ENCODE data around the gene GDPD3.

The GDPD3 gene

DNA sequence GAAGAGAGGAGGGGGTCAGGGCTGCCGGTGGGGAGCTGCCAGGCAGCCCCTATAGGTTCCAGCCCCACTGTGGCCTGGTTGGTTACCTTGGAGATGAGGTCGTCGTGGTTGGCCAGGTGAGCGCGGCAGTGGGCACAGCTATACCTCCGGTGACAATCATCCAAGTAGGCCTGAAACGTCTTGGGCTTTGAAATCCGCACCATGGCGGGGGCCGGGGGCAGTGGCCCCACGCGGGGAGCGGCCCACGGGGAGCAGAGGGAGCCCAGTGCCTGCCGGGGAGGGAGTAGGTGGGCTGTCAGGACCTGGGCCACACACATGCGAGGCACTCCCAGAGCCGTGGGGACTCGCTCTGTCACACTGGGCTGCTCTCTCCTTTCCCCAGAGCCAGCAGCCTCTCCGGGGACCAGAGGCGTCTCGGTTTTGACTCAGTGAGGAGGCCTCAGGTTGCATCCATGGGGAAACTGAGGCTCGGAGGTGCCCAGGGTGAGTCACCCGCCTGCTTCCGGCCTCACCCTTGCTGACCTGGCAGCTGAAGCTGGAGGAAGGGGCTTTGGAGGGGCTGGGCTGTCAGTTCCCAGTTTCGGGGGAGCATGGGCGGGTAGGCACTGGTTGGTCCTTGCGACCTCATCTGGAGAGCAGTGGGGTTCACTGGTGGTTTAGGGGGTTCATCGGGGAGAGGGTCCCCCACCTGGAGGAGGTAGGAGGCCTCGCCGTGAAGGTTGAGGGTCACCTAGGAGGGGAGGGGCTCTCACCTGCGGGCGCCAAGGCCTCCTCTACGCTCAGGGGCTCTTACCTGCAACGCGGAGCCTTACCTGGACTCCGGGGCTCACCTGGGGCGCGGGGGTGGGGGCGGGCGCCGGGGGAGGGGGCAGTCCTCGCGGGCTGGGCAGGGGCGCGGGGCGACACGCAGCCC lies 17.9 kb downstream of the GDPD3 start:
- no peak for DNase-seq (ENCODE audit: low spot score)

DNA sequence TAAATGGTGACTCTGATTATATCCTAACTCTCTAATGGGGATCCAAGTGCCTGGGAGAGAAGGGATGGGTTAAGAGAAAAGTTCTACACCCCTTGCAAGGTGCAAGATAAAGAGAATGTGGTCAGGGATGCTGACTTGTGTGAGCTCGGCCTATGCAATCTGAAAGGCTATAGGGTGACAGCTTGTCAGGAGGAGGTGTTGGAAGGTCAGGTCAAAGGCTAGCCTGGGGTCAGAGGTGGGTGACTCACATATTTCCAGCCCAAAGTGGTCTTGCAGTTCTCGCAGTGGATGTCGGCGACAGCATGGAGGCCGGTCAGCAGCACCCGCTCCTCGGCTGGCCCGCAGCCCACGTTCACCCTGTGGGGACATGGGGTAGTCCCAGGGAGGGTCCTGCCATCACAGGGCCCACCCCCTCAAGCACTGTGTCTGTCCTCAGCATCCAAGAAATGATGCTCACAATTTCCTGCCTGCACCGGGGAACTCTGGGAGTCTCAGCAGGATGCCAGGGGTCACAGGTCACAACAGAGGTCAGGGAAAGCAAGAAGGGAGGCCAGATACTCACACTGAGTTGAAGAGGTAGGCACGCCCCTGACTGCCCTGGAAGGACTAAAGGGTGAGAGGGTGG lies 18.7 kb downstream of the GDPD3 start:
- DNase-seq (ENCODE audit: low spot score), result no peak

DNA sequence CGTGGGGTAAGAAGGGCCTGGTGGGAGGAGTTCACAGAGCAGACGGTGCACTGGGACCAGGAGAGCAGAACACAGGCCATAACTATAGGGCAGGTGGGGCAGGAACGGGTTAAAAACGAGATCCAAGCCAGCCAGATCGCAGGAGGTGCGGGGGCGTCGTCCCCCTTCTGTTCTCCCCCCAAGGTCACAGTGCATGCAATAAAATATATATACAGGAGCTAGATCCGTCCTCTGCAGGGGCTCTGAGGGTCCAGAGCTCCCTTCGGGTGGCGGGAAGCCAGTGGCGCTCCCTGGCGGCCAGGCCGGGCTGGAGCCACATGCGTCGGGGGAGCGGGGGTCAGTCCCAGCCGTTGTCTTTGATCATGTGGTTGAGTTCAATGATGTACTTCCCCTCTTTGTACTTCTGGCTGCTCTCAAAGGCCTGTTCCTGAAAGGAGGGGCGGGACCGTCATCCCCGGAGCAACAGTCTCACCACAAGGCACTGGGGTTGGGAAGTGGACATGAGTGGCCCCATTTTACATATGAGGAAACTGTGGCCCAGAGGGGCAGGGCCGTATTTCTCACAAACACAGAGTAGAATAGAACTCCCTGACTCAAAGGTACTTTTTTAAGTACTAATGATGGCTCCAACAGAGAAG lies 20.8 kb downstream of the GDPD3 start:
- DNase-seq (ENCODE audit: low spot score), result peak; percentile 69

DNA sequence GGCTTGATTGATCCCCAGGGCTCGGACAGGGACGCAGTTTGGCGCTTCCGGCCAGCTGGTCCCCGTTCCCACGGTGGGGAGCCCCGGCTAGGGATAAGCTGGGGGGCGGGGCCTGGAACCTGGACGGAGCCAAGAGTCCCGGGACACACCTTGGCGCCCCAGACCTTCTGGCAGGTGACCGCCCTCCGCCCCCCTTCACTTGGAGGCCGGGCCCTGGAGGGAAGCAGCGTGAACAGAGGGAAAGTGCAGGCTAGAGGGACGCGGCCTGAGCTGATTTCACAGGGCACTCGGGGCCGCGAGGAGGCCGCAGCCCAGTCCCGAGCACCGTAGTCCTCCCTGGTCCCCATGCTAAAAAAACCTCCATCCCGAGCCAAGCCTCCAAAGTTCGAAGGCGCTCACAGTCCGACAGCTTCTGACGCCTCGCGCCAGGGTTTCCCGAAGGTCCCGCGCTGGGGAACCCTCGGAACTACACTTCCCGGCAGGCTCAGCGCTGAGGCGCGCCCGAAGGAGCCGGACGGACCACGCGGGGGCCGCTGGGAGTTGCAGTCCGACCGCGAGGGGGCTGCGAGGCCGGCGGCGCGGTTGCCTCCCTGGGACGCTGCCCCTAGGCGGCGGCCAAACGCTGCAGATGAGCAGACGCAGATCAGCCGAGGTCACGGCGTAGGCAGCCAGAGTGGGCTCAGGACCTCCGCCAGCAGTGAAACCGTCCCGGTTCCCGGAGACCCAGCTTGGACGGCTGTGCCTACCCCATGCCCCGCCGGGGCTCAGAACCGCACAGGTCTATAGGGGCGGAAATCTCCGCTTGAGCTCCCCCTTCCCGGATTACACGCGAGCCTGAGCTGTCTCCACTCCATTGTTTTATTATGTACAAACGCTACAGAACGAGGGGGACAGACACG lies 21.6 kb downstream of the GDPD3 start, which contains the start of gene TBX6:
Gene TBX6 (minus strand): TSS at position 451 of the 899 bp plus-strand sequence. CDS start 731 bp downstream, outside the sequence.
- peak; percentile 96 for DNase-seq (ENCODE audit: low spot score)

DNA sequence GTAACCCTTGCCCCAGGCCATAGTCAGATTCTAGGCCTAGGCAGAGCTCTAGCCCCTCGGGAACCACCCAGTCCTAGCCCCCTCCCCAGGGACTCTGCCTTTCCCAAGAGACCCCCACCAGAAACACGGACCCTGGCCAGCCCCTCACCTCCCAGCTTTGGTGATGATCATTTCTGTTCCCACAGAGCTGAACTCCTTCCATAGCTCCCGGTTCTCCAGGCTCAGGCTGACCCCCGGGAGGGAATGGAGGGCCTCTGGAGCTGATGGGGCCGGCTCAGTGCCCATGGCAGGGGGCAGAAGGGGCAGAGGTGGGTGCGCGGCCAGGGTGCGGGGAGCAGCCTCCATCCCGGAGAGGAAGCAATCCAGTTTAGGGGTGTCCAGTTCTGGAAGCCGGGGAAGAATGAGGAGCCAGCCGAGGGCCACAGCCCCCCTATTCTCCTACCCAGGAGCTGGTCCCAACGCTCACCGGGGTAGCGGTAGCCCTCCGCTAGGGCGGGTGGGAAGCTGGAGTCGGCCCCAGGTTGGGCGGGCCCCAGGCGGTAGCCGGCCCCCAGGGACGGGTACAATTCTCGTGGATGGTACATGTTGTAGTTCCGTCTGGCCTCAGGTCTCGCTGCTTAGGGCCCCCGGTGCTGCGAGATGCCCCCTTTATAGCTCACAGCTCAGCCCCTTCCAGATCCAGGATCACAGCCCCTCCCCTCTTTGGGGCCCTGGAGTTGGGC lies 22.6 kb downstream of the GDPD3 start:
- DNase-seq (ENCODE audit: low spot score), result no peak

DNA sequence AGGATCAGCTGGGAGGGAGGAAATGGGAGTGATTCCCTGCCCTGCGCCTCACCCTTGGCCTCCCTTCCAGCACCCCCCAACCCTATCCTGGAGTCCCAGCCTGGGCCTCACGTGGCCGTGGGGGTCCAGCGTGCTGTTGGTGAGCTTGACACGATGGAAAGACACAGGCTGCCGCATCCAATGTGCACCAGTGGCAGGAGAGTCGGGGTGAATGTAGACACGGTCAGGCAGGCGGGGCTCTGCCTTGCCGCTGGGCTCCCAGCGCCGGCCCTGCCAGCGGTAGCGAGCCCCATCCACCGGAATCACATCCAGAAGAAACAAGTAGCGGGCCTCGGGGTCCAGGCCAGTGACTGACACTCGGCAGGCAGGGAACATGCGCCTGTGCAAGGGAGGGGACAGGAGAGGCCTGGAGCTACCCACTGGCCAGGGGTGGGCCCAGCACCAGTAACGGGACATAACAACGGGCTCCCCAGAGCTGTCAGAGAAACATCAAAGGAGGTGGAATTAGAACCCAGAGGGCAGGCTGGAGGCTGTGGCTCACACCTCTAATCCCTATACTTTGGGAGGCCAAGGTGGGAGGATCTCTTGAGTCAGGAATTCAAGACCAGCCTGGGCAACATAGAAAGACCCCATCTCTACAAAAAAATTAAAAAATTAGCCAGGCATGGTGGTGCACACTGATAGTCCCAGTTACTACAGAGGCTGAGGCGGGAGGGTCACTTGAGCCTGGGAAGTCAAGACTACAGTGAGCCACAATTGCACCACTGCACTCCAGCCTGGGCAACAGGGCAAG lies 24.3 kb downstream of the GDPD3 start:
- no peak for DNase-seq (ENCODE audit: low spot score)

DNA sequence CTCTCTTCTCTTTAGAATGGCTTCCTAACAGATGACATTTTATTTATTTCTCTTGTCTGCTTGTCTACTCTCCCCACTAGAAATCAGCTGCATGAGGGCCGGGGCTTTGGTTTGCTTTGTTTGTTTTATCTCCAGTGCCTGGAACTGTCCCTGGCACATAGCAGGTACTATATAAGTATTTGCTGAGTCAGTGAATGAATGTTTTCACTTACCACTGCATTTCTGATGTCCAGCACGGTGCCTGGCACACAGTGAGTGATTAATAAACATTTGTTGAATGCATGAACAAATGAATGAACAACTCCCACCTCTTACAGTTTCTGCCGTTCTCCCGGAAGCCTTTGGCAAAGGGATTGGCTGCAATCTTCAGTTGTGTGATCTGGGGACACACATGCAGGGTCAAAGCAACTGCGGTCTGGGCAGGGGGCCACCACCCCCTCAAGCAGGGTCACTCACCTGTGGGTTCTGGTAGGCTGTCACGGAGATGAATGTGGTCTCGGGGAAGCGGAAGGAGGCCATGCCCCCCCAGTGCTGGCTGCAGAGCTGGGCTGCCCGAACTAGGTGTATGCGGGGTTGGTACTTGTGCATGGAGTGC lies 25.0 kb downstream of the GDPD3 start:
- DNase-seq (ENCODE audit: low spot score), result no peak

- DNase-seq (ENCODE audit: low spot score), result no peak
Measured at GRCh38 chr16:30087181-30087898, 26.0 kb downstream of the GDPD3 start.

- no peak for DNase-seq (ENCODE audit: low spot score)
Measured at GRCh38 chr16:30086291-30087140, 26.8 kb downstream of the GDPD3 start.

DNA sequence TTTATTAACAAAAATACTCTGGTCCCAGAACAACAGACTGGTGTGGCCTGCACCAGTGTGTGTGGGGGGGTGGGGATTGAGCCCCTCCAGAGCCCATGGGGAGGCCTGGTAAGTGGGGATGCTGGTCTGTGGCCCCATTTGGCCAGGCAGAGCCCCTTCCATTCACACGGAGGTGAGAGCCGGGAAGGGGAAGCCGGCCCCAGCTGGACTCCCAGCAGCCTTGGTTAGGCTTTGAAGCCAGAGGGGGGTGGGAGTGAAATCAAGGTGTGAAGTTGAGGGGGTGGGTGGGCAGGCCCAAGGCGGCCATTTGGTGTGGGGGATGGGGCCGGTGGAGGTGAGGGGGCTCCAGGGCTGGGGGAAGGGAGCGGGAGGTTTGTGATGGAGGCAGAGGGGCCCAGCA lies 27.5 kb downstream of the GDPD3 start:
- DNase-seq (ENCODE audit: low spot score), result no peak

GRCh38 chr16:30085247-30085646 lies 28.1 kb downstream of the GDPD3 start:
- no peak for DNase-seq (ENCODE audit: low spot score)

- DNase-seq (ENCODE audit: low spot score), result peak; percentile 40
Measured at GRCh38 chr16:30084816-30085159, 28.5 kb downstream of the GDPD3 start.

DNA sequence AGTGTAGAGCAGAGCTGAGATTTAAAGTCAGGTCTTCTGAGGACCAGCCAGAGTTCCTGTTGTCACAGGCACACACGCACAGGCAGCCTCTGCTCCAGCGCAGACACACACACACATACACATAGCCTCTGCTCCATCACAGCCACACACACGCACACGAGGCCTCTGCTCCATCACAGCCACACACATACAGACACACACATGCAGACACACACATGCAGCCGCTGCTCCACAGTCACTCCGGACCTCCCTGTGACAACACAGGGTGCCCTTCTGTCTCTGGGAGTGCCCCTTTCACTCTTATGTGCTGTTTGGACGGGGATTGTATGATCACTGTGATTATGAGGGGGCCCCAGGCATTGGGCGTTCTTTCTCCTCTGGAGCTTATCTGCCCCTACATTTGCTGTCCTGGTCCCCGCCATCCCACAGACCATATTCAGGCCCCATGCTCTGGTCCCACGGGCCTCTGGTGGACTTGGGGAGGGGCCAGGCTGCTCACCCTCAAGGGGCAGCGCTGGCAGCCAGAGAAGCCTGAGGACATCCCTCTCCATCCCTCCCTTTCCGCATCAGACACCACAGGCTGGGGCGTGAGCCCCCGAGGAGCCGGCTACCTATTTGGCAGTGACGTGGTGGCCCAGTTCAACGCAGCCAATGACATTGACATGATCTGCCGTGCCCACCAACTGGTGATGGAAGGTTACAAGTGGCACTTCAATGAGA lies 29.1 kb downstream of the GDPD3 start:
- no peak for DNase-seq (ENCODE audit: low spot score)

DNA sequence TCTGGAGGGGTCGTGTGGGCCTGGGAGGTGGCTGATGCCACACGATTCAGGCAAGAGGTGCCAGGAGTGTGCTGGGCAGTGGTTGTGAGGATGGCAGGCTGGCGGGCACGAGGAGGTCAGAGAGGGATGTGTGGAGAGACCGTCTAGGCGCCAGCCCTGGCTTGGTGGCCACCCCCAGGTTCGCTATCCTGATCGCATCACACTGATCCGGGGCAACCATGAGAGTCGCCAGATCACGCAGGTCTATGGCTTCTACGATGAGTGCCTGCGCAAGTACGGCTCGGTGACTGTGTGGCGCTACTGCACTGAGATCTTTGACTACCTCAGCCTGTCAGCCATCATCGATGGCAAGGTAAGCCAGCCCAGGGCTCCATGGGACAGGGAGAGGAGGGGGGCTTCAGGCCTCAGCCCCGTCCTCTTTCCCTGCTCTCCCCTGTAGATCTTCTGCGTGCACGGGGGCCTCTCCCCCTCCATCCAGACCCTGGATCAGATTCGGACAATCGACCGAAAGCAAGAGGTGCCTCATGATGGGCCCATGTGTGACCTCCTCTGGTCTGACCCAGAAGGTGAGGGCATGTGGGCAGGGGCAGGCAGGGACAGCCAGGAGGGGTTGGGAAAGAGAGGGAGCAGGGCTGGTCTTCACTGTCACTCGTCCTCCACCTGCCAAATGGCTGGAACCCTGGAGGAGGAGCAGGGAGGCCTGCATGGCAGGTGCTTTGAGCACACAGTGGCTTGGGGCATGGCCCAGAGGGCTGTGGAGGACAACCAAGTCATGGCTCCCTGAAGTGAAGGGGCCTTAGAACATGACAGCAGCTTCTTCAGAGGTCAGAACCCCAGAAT lies 29.9 kb downstream of the GDPD3 start:
- no peak for DNase-seq (ENCODE audit: low spot score)

GRCh38 chr16:30082545-30083090 lies 30.7 kb downstream of the GDPD3 start:
- no peak for DNase-seq (ENCODE audit: low spot score)

DNA sequence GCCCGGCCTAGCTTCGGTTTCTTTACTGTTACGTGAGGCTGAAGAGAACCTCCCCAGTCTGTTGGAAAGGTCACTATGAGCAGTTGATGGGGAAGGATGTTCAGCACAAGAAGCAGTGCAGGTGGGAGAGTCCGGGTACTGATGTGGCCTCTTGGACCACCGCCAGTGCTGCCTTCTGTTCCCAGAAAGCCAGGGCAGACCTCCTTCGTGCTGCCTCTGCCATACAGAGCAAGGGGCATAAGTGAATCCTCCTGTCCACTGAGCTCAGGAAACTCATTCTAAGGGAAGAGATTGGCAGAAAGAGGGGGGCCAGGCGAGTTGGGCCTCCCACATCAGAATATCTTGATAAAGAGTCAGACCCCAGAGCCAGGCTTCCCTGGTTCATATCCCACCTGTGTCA lies 33.9 kb downstream of the GDPD3 start:
- DNase-seq (ENCODE audit: low spot score), result no peak

- no peak for DNase-seq (ENCODE audit: low spot score)
Measured at GRCh38 chr16:30078744-30079143, 34.6 kb downstream of the GDPD3 start.

All from GM03348 (cell line).